Mammary epithelial cell (primary cell): Measurements from ENCODE around the gene ZBTB49.

ENCODE experiments used
- CTCF ChIP-seq, 2 donors: IDR thresholded peaks in 1 of 2; conservative IDR thresholded peaks in 1 of 2; 2 replicates each; pipeline ENCODE4 v1.5.1; 2011 to 2012; ENCODE audit warnings: inconsistent platforms in 2 of 2, low read length in 2 of 2, mild to moderate bottlenecking in 2 of 2, control low read depth in 1 of 2, low read depth in 1 of 2; ENCODE audit not compliant: insufficient read depth in 1 of 2; ENCODE audit errors: extremely low read depth in 1 of 2
- EZH2 ChIP-seq: IDR thresholded peaks from 2 replicates; pipeline ENCODE4 v1.6.1; 2012; ENCODE audit warnings: low read length, inconsistent platforms, borderline replicate concordance

GRCh38 chr4:4289941-4290850 lies at the start of gene ZBTB49, which contains the start of gene LYAR:
- no peak for TF ChIP-seq CTCF (conservative IDR thresholded peaks at IDR 0.05 in 1 of 2, IDR thresholded peaks at IDR 0.05 in 1 of 2; ENCODE audit: extremely low read depth in 1 of 2, insufficient read depth in 1 of 2, low read depth in 1 of 2, low read length in 2 of 2)
- TF ChIP-seq EZH2, result no peak
